ENCODE measurements around the gene GNG3.

Gene GNG3

DNA sequence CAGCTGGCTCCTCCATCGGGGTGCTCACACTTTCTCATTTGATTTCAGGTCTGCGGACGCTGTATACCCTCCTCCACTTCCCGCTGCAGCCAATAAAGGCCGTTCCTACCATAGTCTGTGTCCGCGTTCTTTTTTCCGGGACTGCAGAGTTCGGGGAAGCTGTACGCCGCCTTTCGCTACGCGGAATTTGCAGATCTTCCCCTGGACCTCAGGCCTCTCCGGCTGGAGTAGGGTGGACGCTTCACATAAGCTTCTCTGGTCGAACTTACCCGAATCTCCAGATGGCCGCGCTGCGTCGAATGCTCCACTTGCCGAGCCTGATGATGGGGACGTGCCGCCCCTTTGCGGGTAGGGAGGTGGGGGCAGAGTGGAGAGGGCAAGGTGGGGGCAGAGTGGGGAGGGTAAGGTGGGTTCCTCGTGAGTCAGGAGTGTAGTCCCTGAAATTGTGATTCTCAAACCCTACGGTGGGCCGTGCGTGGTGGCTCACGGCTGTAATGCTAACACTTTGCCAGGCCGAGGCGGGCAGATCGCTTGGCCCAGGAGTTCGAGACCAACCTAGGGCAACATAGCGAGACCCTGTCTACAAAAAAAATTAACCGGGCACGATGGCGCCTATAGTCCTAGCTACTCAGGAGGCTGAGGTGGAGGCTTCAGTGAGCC is 41.7 kb upstream of the GNG3 start:
- H3K27me3 ChIP-seq (ENCODE audit: control insufficient read depth, low read length): no peaks in the 10 kb centered on the region
- H3K36me3 ChIP-seq (ENCODE audit: control insufficient read depth, low read length): peaks cover 69% of the 10 kb centered on the region
- peaks cover 48% of the 10 kb centered on the region for H3F3A ChIP-seq (ENCODE audit: control insufficient read depth, insufficient read depth)
- peak overlapping the region; percentile 99 for H3K4me2 ChIP-seq (ENCODE audit: low read length)
- H3K27ac ChIP-seq (ENCODE audit: low read depth, low read length): peak overlapping the region; percentile 92
- peaks cover 73% of the 10 kb centered on the region for H3K79me2 ChIP-seq (ENCODE audit: control insufficient read depth, low read length)
- H3K4me1 ChIP-seq (ENCODE audit: control insufficient read depth, low read length): peaks cover 48% of the 10 kb centered on the region
- peaks cover 12% of the 10 kb centered on the region for H4K20me1 ChIP-seq (ENCODE audit: control insufficient read depth, insufficient read depth, low read depth, low read length)
- H3K9me2 ChIP-seq (replicated peaks; ENCODE audit: control insufficient read depth, low read length): no peaks in the 10 kb centered on the region
- no peaks in the 10 kb centered on the region for H3K9me3 ChIP-seq (ENCODE audit: control insufficient read depth, insufficient read depth, low read length)
- peak overlapping the region; percentile 98 for H3K4me3 ChIP-seq (ENCODE audit: low read length)
- TF ChIP-seq EZH2phosphoT487 (IDR thresholded peaks at IDR 0.05; ENCODE audit: borderline replicate concordance, low read length): no peak
- TF ChIP-seq, protein P1, sequence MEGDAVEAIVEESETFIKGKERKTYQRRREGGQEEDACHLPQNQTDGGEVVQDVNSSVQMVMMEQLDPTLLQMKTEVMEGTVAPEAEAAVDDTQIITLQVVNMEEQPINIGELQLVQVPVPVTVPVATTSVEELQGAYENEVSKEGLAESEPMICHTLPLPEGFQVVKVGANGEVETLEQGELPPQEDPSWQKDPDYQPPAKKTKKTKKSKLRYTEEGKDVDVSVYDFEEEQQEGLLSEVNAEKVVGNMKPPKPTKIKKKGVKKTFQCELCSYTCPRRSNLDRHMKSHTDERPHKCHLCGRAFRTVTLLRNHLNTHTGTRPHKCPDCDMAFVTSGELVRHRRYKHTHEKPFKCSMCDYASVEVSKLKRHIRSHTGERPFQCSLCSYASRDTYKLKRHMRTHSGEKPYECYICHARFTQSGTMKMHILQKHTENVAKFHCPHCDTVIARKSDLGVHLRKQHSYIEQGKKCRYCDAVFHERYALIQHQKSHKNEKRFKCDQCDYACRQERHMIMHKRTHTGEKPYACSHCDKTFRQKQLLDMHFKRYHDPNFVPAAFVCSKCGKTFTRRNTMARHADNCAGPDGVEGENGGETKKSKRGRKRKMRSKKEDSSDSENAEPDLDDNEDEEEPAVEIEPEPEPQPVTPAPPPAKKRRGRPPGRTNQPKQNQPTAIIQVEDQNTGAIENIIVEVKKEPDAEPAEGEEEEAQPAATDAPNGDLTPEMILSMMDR (IDR thresholded peaks at IDR 0.05; ENCODE audit: low read depth, low read length, poor library complexity, severe bottlenecking): no peak

GRCh38 chr11:62666259-62666926 is 41.1 kb upstream of the GNG3 start:
- Histone ChIP-seq H4K20me1 (ENCODE audit: control insufficient read depth, insufficient read depth, low read depth, low read length) (peaks cover 12% of the 10 kb centered on the region), H3K4me2 (ENCODE audit: low read length) (peak overlapping the region; percentile 99), H3K27me3 (ENCODE audit: control insufficient read depth, low read length) (no peaks in the 10 kb centered on the region), H3K27ac (ENCODE audit: low read depth, low read length) (peak overlapping the region; percentile 92), H3K4me3 (ENCODE audit: low read length) (peak overlapping the region; percentile 98), H3K79me2 (ENCODE audit: control insufficient read depth, low read length) (peaks cover 80% of the 10 kb centered on the region), H3K9me3 (ENCODE audit: control insufficient read depth, insufficient read depth, low read length) (no peaks in the 10 kb centered on the region), H3K36me3 (ENCODE audit: control insufficient read depth, low read length) (peaks cover 72% of the 10 kb centered on the region), H3F3A (ENCODE audit: control insufficient read depth, insufficient read depth) (peaks cover 52% of the 10 kb centered on the region), H3K9me2 (replicated peaks; ENCODE audit: control insufficient read depth, low read length) (no peaks in the 10 kb centered on the region), H3K4me1 (ENCODE audit: control insufficient read depth, low read length) (peaks cover 53% of the 10 kb centered on the region)
- TF ChIP-seq, protein P1 (IDR thresholded peaks at IDR 0.05; ENCODE audit: low read depth, low read length, poor library complexity, severe bottlenecking): no peak
- no peak for TF ChIP-seq EZH2phosphoT487 (IDR thresholded peaks at IDR 0.05; ENCODE audit: borderline replicate concordance, low read length)

DNA sequence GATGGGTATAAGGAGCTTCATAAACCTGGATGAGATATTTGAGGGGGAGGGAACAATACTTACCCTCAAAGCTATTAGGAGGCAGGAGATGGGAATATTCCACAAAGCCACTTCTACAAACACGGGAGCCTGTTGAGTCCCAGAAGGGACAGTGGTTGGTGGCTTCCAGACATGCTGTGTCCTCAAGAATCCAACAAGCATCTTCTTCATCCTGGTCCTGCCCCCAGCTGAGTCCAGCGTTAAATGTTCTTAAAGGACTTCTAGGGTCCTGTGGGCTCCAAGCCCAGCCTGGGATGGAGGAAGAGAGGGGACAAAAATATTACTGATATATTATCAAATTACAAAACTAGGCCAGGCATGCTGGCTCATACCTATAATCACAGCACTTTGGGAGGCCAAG is 40.0 kb upstream of the GNG3 start:
- no peaks in the 10 kb centered on the region for H3K27me3 ChIP-seq (ENCODE audit: control insufficient read depth, low read length)
- H3F3A ChIP-seq (ENCODE audit: control insufficient read depth, insufficient read depth): peaks cover 52% of the 10 kb centered on the region
- TF ChIP-seq, protein P1 (IDR thresholded peaks at IDR 0.05; ENCODE audit: low read depth, low read length, poor library complexity, severe bottlenecking): no peak
- no peak for TF ChIP-seq EZH2phosphoT487 (IDR thresholded peaks at IDR 0.05; ENCODE audit: borderline replicate concordance, low read length)
- peaks cover 74% of the 10 kb centered on the region for H3K36me3 ChIP-seq (ENCODE audit: control insufficient read depth, low read length)
- peak overlapping the region; percentile 98 for H3K4me3 ChIP-seq (ENCODE audit: low read length)
- H3K79me2 ChIP-seq (ENCODE audit: control insufficient read depth, low read length): peaks cover 87% of the 10 kb centered on the region
- H3K27ac ChIP-seq (ENCODE audit: low read depth, low read length): peak overlapping the region; percentile 92
- no peaks in the 10 kb centered on the region for H3K9me2 ChIP-seq (replicated peaks; ENCODE audit: control insufficient read depth, low read length)
- peaks cover 12% of the 10 kb centered on the region for H4K20me1 ChIP-seq (ENCODE audit: control insufficient read depth, insufficient read depth, low read depth, low read length)
- H3K4me1 ChIP-seq (ENCODE audit: control insufficient read depth, low read length): peaks cover 54% of the 10 kb centered on the region
- peak overlapping the region; percentile 99 for H3K4me2 ChIP-seq (ENCODE audit: low read length)
- H3K9me3 ChIP-seq (ENCODE audit: control insufficient read depth, insufficient read depth, low read length): no peaks in the 10 kb centered on the region

Measured in DOHH2 (cell line).